Heart left ventricle (tissue), 16 donors: ENCODE measurements around the gene PTPN7. TPM values are rescaled to one million over a fixed set of nuclear protein-coding genes. Genes with fewer than 3 reads are reported as not detected.
A peak's percentile ranks its signal among the peaks of the same experiment; 100 is the strongest.
"Not testable (repeated sequence)": the region's sequence is repeated elsewhere in the genome, so short reads cannot be mapped to it uniquely, and the experiment has no call there.

Experiments used
- ATAC-seq, 4 donors: fragments of 200-7000 bp; cut with Tn5 transposase; one replicate each; pipeline ENCODE4 v1.9.1; 2020 to 2022; ENCODE audit warnings: moderate library complexity in 4 of 4, mild to moderate bottlenecking in 3 of 4, moderate number of reproducible peaks in 1 of 4
- DNase-seq, 5 donors: peaks; one replicate each; pipeline ENCODE4 v3.0.0-alpha.2; 2020
- H3K27ac ChIP-seq, 12 donors: fragments of 200-600 bp; sonication (generic) in 4 of 12; one replicate each; pipeline versions ENCODE4 v1.5.0 to v1.8.0; 2016 to 2022; ENCODE audit warnings: mild to moderate bottlenecking in 2 of 12
- H3K27me3 ChIP-seq, 9 donors: fragments of 200-600 bp; sonication (generic) in 2 of 9; one replicate each; pipeline versions ENCODE4 v1.5.1 to v1.8.0; 2016 to 2022; ENCODE audit warnings: mild to moderate bottlenecking in 3 of 9
- H3K36me3 ChIP-seq, 9 donors: fragments of 200-600 bp; sonication (generic) in 2 of 9; one replicate each; pipeline versions ENCODE4 v1.5.0 to v1.8.0; 2018 to 2022; ENCODE audit warnings: mild to moderate bottlenecking in 2 of 9
- H3K4me1 ChIP-seq, 12 donors: fragments of 200-600 bp; sonication (generic) in 4 of 12; one replicate each; pipeline versions ENCODE4 v1.5.0 to v1.8.0; 2016 to 2022; ENCODE audit warnings: mild to moderate bottlenecking in 3 of 12
- H3K4me3 ChIP-seq, 12 donors: fragments of 200-600 bp; sonication (generic) in 4 of 12; one replicate each; pipeline versions ENCODE4 v1.5.0 to v1.8.0; 2017 to 2022; ENCODE audit warnings: mild to moderate bottlenecking in 9 of 12, moderate library complexity in 4 of 12
- H3K9me3 ChIP-seq, 12 donors: fragments of 200-600 bp; sonication (generic) in 4 of 12; one replicate each; pipeline versions ENCODE4 v1.5.0 to v1.8.0; 2016 to 2022; ENCODE audit warnings: mild to moderate bottlenecking in 1 of 12
- CTCF ChIP-seq, 12 donors: fragments of 200-600 bp; sonication (generic) in 4 of 12; IDR thresholded peaks; one replicate each; pipeline versions ENCODE4 v1.5.0 to v1.8.0; 2018 to 2022; ENCODE audit warnings: antibody characterized with exemption in 12 of 12, mild to moderate bottlenecking in 5 of 12
- POLR2A ChIP-seq, 2 donors: fragments of 450-650 bp; IDR thresholded peaks; one replicate each; pipeline ENCODE4 v1.6.1; 2017; ENCODE audit warnings: antibody characterized with exemption in 2 of 2, mild to moderate bottlenecking in 2 of 2, moderate library complexity in 2 of 2
- WGBS, 4 donors: extraction: QIAGEN DNeasy Blood & Tissue Kit in 2 of 4; methylation state at CpG; one replicate each; pipeline versions ENCODE4 v1.1.5 to v1.1.7; 2013 to 2018; 5-methylcytosine and 5-hydroxymethylcytosine counted together
- intact Hi-C, 10 donors: fragments of 100-400 bp; cut with DNase I; formaldehyde crosslinking; loops; one replicate each; pipeline versions ENCODE4 v1.11.1 to v1.14.2; 2022
- polyA plus RNA-seq, 2 donors: library from polyadenylated mRNA; stranded (reverse); fragments of 200-250 nt; gene quantifications; one replicate each; pipeline ENCODE4 v1.2.3, GENCODE V29; 2013
- total RNA-seq, 9 donors: library from RNA; depleted of rRNA in 2 of 9; stranded (reverse); fragments of >200 nt in 2 of 9; fragmentation: NEBNext Ultra II Directional in 3 of 9; extraction: Animal tissue kit (Norgen Biotek cat#: 25700) in 3 of 9; gene quantifications; one replicate each; pipeline versions ENCODE4 v1.1.0 to v1.2.4, GENCODE V29; 2016 to 2023
- donor health status: ischemic (EF 13 %, LVEDD 7.1; RV severe dilation, severe dysfunction).
- donor health status: healthy with polysubstance abuse.
- donor health status: DM: no; HTN: yes; CAD: no.
- donor health status: DM: no; HTN: no; CAD: no.
- donor health status: ischemic (EF 25% LVEDD 6.9; RV normal size, moderate dysfunction).
- donor health status: ischemic (EF 25% LVEDD 5.7; RV mildly dilated, moderate dysfunction).
- donor health status: healthy.
- donor health status: DM: yes; HTN: yes; CAD: no.
- donor health status: ischemic (EF 35%, LVEDD 5.7; RV mildly dilated, moderate dysfunction).
- donor health status: nonischemic (EF 11% LVEDD 7.7; RV severe dilation, severe dysfunction).
- donor health status: DM: yes; HTN: yes; CAD: no.
- donor health status: PGD.
- donor health status: ischemic (EF 29% LVEDD 5.4; RV normal size, mild dysfunction).
- donor health status: nonischemic (EF 23%, LVEDD 6.1; RV moderate dilation, normal function).

The PTPN7 gene
- total and polyA plus RNA-seq, 11 donors: 0.19 to 10.3 (median 0.55) TPM; not detected in 1

- intact Hi-C loops: loop anchor here in 6 of 10 donors (1.0 to 2.0 kb wide), 3 partner anchors 44 to 122 kb away; no protein-coding TSS in a partner anchor
- H3K9me3 ChIP-seq: no peaks in the 10 kb centered on the region
- H3K36me3 ChIP-seq: no peaks in the 10 kb centered on the region
- H3K4me1 ChIP-seq: peaks cover 0 to 18% (median 6%) of the 10 kb centered on the region in 12 donors
- peak overlapping the region in 8 of 12 donors; percentile 16 to 47 (median 26) for H3K4me3 ChIP-seq
- H3K27me3 ChIP-seq: peaks cover 6 to 31% (median 17%) of the 10 kb centered on the region in 9 donors
- DNase-seq: peak in 4 of 5 donors; percentile 53 to 76 (median 66)
- 35 to 50% (median 42%) methylated on average over 13 to 18 of the region's 18 CpGs for WGBS, 4 donors
- peak; percentile 36 to 74 (median 60) for ATAC-seq
- TF ChIP-seq CTCF (IDR thresholded peaks at IDR 0.05) (peak; percentile 68 to 92 (median 84)), POLR2A (IDR thresholded peaks at IDR 0.05) (no peak)
- no peak overlapping the region for H3K27ac ChIP-seq
Measured at GRCh38 chr1:202192770-202193613, 32.6 kb upstream of the PTPN7 start.

- H3K4me3 ChIP-seq, ATAC-seq, H3K27ac ChIP-seq, H3K9me3 ChIP-seq, H3K36me3 ChIP-seq, intact Hi-C loops, DNase-seq: not testable (repeated sequence)
- peaks cover 0 to 18% (median 6%) of the 10 kb centered on the region in 12 donors for H3K4me1 ChIP-seq
- H3K27me3 ChIP-seq: peaks cover 6 to 31% (median 17%) of the 10 kb centered on the region in 9 donors
- 88 to 98% (median 93%) methylated on average over 4 to 20 of the region's 33 CpGs for WGBS, 4 donors
Measured at GRCh38 chr1:202191391-202191790, 31.0 kb upstream of the PTPN7 start.

GRCh38 chr1:202189918-202190715, 29.7 kb upstream of the PTPN7 start:
- WGBS, 4 donors: 68 to 88% (median 75%) methylated on average over 7 of the region's 7 CpGs

More at GRCh38 chr1:202189918-202190715, 29.7 kb upstream of the PTPN7 start:
- Histone ChIP-seq H3K27me3 (peaks cover 6 to 29% (median 17%) of the 10 kb centered on the region in 9 donors), H3K9me3 (no peaks in the 10 kb centered on the region), H3K27ac (no peak overlapping the region), H3K36me3 (no peaks in the 10 kb centered on the region), H3K4me3 (no peak overlapping the region), H3K4me1 (peaks cover 0 to 18% (median 6%) of the 10 kb centered on the region in 12 donors)
- intact Hi-C loops: loop anchor here in 9 of 10 donors (2.0 to 5.0 kb wide), 4 partner anchors 125 to 529 kb away; no protein-coding TSS in a partner anchor
- DNase-seq (no peak), ATAC-seq (peak in 1 of 4 donors; percentile 13)
- no peak for TF ChIP-seq POLR2A (IDR thresholded peaks at IDR 0.05)
- TF ChIP-seq CTCF (IDR thresholded peaks at IDR 0.05): no peak
